NOMO-1 treated with DMSO at 0.1 percent for 48 hours (cell line): Measurements from ENCODE around the gene MCF2L2.

ENCODE experiments used
- DNase-seq: peaks from one replicate; lab custom pipeline; 2025; ENCODE audit not compliant: unreplicated experiment; lab: John Stamatoyannopoulos, UW

Gene MCF2L2

DNA sequence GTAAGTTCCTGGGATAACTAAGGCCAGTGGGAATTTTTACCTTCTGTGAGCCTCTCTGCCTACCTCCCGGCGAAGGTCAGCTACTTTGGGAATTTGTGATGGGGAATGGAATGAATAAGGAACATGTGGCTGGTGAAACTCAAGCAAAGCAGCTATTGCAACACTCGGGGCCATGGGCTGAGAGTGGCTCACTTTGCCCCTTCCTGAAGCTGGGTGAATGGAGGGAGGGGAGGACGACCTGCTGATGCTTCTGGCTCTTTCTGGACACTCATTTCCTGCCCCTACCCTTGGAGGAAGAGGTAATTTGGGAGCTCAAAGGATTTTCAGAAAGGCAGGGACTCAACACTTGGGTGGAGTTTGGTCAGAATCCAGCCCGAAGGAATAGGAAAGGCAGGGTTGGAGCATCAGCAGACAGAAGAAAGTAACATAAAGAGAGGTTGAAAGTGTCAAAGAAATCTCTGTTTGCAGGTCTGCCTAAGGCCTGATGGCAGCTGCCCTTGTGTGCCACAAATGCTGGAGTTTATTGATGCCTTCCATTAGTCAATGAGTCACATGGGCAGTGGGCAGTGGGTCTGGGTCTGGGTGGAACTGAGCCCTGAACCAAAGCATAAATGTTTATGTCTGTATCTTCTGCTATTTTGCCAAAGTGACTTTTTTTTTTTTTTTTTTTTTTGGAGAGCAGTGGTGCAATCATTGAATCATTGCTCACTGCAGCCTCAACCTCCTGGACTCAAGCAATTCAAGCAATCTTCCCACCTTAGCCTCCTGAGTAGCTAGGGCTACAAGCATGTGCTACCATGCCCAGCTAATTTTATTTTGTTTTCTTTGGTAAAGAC, 278.3 kb downstream of the MCF2L2 start:
- DNase-seq = no peak

GRCh38 chr3:183148056-183148455, 280.4 kb downstream of the MCF2L2 start:
- no peak for DNase-seq

DNA sequence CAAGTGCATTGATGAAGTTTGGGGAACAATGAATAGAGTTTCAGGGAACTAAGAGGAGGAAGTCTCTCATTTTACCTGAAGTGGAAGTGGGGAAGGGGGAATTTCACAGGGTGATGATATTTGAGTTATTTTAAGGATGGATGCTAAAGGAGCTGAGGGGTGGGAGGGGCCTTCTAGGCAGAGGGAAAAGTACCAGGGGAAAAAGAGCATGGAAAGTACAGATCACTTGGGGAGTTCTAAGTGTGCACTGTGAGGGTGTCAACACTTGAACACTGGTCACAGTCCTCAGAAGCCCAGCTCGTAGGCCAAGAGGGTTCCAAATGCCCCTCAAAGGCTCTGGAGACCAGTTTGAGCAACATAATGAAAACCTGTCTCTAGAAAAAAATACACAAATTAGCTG, 284.1 kb downstream of the MCF2L2 start:
- no peak for DNase-seq

- no peak for DNase-seq
Observed at GRCh38 chr3:183142199-183142598, 286.2 kb downstream of the MCF2L2 start.

DNA sequence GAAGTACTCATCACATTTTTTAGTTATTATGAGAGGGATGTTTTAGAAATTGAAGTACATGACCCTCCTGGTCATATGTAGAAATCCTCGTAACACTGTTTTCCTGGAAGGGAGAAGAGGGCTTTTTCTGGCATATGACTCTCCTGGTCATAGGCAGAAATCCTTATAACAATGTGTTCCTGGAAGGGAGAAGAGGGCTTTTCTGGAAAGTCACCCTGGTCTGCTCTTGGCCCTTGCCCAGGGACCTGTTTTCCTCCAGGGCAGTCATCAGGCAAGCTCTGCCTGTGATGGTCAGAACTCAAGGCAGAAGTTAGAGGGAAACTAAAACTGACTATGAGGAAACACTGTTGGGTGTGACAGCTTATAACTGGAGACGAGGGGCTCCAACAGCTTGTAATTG, 293.6 kb downstream of the MCF2L2 start:
- no peak for DNase-seq

DNA sequence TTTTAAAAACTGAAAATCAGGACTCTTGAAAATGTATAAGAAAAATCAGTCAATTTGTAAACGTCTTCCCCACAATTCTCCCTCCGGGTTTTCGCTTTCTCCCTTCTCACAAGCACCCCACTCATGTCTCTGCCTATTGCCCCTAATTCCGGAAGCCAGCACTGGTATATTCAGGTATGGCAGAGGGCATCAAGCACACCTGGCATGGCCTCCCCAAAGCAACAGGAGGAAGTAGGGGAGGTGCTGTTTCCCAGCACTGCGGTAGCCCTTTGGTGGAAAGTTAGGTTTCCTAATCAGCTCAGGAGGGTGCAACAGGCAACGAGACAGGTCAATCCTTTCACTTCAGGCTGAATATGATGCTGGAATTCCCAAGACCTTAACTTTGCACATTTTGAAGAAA, 296.0 kb downstream of the MCF2L2 start:
- DNase-seq = no peak

DNA sequence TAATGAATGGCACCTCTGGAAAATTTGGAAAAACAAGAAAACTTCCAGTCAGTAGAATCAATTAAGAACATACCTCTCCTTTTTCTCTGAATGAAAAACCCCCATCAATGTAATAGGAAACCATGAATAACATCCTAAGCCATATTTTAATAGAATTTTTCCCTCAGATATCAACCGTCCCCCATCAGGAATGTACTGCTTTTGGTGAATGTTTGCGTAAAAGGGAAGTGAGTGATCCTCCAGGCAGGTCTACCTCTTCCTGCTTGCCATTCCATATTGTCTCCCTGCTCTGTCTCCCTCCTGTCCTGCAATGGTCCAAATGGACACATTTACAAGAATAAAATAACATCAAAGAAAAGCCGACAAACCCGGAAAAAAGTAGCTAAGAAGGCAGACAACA, 296.7 kb downstream of the MCF2L2 start:
- no peak for DNase-seq

DNA sequence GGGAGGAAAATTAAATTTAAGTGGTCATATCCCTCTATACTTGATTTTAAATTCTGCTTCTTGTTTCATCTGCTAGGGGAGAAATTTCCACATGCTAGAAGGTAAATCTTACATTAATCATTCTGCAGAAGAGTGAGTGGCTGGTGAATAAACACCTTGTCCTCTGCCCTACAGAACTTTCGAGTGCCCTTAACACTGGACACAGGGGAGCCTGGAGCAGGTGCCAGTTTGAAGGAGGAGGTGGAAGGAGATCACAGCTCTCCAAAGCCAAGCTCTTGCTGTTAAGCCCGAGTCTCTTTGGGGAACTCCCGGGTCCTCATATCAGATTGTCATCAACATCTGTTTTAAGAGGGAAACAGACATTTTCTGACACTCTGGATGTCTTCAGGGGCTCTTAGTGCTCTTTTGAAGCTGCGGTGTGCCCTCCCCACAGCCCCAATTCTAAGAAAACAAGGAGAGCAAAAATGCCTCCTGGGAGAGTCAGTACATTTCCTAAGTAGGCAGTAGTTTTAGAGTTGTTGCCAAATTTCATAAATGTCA, 297.2 kb downstream of the MCF2L2 start:
- DNase-seq = no peak

GRCh38 chr3:183129243-183129642, 299.2 kb downstream of the MCF2L2 start:
- DNase-seq = no peak

DNA sequence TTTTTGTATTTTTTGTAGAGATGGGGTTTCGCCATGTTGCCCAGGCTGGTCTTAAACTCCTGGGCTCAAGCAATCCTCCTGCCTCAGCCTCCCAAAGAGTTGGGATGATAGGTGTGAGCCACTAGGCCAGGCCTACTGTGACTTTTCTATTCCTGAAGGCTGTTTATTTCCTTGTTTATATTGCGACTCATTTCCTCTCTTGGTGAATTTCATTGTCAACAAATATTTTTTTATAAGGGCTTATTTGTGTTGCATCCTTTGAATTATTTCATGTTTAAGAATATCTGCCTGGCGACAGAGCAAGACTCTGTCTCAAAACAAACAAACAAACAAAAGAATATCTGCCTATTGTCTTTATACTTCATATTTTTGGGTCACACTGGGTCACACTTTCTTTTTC, 299.7 kb downstream of the MCF2L2 start:
- DNase-seq = no peak
